ENCODE measurements around the gene CUBN.

- TF ChIP-seq EZH2 (IDR thresholded peaks at IDR 0.05) (no peak), POLR2AphosphoS5 (IDR thresholded peaks at IDR 0.05; ENCODE audit: borderline replicate concordance, low read depth, low read length) (no peak; the same call in 1 of the 2 replicates), FOXP2 (optimal IDR thresholded peaks at IDR 0.05; ENCODE audit: control extremely low read depth, extremely low read length, insufficient read depth) (no peak)
Measured at GRCh38 chr10:16989826-16990293, 139.8 kb downstream of the CUBN start.

Measured in SK-N-MC (cell line).